CD1c-positive myeloid dendritic cell (primary cell): Measurements from ENCODE around the gene SSX2IP.
A peak's percentile ranks its signal among the peaks of the same experiment; 100 is the strongest.

ENCODE experiments used
- DNase-seq: peaks from one replicate; pipeline ENCODE4 v3.0.0-alpha.2; 2016; ENCODE audit errors: extremely low spot score

Gene SSX2IP

DNA sequence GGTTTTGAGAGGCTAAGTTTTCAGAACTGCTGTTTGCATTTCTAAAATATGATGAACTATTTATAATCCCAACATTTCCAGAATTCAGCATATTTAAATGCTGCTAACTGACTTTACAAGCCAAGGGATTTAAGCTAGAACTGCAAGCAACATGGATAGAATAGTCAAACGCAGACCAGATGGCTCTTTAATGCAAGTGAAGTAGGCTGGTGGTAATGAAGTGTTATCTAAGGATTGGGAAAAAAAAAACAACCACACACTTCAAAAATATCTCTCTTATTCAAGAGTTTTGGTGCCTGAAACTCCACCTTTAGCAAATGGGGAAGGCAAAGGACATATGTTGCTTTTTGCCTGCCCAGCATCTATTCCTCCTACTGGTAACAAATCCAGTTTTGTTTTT, 20.9 kb upstream of the SSX2IP start:
- no peak for DNase-seq

DNA sequence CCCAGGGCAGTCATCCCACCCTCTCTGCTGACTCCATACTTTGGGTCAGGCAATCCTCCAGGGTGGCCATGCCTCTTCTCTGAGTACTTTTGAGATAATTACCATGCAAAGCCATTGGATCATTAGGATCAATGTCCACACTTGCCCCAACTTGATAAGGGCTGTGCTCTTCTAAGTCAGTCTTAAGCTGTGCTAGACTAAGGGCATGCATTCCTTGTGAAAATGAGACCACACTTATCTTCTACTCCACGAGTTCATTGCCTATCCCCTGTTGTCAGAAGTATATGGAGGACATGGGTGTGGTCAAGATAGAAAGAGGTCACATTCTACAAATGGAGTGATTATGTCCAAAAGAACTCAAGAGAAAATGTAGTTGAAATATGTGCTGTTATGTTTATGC, 18.9 kb upstream of the SSX2IP start:
- no peak for DNase-seq

DNA sequence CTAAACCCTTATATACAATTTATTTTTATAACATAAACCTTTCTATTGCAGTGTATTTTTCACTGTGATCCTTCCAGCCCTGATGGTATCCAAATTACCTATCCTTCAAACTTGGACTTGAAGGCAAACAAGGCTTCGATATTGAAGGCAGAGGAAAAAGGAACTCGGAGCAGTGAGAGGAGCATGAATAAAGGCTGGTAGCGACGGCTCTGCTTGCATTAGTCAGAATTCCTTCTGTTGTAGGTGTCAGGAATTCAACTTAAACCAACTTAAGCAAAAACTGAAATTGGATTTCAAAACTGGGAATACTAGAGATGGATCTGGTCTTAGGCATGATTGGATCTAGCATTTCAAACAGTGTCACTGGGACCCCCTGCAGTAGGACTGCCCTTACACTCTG, 17.8 kb upstream of the SSX2IP start:
- no peak for DNase-seq

DNA sequence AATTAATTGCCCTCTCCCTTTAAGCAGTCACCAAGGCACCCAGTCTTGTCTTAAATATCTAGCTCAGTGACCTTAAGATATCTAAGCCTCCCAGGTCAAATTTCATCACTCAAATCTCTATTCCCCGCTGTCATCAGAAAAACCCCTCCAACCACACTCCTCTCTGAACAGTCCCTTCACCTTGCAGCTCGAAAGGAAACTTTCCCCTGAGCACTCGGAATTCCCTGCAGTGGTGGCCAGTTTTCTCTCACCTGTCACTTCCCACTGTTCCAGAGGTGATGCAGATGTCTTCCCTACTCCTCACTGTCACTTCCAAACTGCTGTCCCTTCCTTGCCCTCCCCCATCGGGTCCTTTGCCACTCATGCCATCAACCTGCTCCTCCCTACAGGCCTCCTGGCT, 15.3 kb upstream of the SSX2IP start:
- no peak for DNase-seq

DNA sequence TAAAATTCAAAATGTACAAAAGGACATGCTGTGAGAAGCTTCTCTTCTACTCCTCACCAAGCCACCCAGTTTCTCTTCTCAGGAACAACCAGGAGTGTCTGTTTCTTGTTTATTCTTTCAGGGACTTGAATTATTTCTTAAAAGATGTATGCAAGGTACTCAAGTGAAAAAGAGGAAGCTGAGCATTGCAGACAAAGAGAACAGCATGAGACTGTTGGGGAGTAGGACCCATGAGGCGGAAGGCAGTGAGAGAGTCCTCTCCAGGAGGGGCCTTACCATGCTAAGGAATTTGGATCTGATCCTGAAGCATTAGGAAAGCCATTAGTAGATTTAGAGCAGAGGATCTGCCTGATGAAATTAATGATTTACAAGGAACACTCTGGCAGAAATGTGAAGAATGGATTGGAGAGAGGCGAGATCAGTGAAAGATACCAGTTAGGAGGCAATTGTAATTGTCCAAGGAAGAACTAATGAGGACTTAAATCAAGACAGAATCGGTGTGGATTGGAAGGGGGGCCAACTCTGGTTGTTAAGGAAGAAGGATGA, 14.7 kb upstream of the SSX2IP start:
- DNase-seq, result no peak

DNA sequence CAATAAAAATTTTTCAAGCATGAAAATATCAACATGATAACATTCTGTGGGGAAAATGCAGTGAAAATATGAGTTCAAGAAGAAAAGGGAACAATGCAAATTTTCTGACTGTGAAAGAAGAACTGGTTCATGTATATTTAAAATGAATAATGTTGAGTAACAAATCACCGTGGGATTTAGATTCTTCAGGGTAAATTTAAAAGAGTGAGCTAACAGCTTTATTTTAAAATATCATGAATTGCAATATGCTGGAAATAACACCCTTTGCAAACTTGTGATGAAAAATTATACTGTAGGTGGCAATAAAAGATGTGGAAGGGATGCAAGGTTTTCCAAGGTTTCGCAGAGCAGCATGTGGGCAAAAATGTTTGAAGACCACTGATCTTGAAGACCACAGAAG, 13.2 kb upstream of the SSX2IP start:
- DNase-seq, result no peak

DNA sequence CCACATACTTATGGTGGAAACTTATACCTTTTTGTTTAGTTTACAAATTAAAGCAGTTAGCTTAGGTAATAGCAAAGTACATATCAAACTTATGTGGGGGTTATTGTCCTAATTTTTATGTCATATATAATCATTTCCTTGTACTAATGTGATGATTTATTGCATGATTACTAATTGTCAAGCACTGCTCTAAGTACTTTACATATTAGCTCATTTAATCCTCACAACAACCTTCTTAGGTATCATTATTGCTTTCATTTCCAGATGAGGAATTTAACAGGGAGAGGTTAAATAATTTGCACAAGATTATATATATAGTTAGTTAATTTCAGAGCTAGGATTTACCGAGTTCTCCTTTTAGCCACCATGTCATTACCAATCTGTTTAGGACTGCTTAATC, 11.9 kb upstream of the SSX2IP start:
- DNase-seq, result no peak

DNA sequence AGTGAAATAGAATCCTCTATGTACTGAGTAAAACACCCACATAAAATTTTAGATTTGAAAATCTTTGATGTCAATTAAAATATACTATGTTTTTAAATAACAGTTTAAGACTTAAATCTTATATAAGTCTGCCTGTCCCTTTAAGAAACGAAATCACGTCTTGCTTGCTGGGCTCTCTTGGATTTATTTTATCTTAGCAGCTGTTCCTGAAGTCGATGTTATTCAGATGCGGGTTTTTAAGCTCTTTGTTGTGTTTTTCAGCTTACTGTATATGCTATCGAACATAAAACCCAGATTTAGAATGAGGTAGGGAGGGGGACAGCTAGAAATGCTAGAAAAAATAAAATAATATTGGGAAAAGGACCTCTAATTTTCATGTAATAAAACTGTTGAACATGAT, 11.1 kb upstream of the SSX2IP start:
- no peak for DNase-seq

DNA sequence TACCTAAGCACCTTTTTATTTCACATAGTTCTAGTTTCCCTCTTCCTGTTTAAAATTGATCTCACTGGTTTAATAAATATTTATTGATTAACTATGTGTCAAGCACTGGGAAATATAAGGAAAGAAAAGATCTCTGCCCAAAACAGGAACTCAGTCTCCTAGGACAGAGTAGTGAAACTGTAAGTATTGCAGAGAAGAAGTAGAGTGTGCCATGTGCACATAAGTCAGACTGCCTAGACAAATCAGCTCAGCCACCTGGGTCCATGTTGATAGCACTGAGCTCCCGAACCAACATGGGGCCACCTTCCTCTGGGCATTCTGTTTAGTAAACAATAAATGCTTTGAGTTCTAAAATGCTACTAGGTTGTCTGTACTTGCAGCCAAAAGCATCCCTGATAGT, 9.8 kb upstream of the SSX2IP start:
- DNase-seq, result peak; percentile 46

DNA sequence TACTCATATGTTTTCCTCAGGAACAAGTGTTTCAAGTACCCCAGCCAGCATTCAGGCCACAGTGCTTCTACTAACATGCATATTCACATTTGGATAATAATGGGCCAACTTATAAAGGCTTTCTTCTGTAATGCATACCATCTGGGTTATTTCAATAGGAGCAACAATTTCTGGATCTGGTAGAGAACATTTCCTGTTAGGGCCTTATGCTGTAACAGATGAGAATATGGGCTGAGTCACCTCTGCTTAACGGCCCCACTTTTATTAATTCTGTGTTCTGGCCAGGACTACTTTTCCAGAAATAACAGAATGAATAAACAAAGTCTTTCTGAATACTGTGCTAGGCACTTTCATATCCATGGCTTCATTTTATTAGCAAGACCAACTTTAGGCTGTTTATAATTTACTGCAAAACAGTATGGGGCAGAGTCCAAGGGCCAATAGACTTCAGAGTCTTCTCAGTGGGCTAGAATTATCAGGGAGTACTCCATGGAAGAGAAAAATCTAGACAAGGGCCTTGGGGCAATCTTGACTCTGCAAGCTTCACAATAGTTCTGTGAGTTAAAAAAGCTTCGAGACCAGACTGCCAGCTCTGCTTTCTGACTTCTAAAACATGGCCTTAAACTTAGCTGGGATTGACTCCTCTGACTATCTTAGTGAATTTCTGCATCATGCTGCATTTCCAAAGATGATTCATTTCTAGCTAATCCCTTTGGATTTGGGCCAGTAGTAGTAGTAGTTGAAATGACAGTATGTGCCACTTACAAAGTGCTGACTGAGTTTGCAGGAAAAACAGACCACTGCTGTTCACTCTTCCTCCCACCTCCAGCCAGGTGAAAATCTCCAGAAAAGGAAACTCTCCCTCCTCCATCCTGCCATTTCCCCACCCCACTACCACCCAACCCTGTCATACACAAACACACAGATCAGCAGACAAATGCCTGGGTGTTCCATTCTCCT, 8.2 kb upstream of the SSX2IP start:
- no peak for DNase-seq

DNA sequence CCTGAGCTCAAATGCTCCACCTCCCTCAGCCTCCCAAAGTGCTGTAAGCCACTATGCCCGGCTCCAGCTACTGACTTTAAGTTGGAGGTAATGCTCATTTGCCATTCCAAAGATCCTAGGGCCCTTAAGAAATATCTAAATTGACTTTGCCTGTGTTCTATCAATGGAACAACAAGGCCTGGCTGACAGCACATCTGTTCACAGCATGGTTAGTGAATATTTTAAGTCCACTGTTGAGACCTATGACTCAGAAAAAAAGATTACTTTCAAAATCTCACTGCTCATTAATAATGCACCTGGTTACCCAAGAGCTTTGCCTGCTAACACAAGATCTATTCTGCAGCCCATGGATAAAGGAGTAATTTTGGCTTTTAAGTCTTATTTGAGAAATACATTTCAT, 3.5 kb upstream of the SSX2IP start:
- no peak for DNase-seq

DNA sequence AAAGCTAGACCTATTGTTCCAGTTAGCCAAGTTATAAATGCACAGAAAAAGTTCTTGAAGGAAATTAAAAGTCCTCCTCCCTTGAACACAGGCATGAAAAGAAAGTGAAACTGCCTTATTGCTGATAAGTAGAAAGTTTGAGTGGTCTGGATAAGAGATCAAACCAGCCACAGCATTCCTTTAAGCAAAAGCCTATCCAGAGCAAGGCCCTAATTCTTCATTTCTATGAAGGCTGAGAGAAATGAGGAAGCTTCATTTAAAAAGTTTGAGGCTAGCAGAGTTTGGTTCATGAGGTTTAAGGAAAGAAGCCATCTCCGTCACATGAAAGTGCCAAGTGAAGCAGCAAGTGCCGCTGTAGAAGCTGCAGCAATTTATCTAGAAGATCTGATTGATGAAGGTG, 2.7 kb upstream of the SSX2IP start:
- DNase-seq, result peak; percentile 13

DNA sequence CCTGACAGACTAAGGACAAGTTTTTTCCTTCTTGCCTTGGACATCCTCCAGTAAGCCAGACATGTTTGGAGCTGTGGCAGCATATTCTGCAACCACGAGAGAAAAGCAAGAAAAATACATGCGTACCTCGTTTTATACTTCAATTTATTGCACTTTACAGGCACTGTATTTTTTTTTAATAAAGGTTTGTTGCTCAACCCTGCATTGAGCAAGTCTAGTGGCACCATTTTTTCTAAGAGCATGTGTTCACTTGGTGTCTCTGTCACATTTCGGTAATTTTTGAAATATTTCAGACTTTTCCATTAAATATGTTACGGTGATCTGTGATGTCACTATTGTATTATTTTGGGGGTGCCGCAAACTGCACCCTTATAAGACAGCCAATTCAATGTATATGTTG, 2.1 kb upstream of the SSX2IP start:
- DNase-seq, result no peak

DNA sequence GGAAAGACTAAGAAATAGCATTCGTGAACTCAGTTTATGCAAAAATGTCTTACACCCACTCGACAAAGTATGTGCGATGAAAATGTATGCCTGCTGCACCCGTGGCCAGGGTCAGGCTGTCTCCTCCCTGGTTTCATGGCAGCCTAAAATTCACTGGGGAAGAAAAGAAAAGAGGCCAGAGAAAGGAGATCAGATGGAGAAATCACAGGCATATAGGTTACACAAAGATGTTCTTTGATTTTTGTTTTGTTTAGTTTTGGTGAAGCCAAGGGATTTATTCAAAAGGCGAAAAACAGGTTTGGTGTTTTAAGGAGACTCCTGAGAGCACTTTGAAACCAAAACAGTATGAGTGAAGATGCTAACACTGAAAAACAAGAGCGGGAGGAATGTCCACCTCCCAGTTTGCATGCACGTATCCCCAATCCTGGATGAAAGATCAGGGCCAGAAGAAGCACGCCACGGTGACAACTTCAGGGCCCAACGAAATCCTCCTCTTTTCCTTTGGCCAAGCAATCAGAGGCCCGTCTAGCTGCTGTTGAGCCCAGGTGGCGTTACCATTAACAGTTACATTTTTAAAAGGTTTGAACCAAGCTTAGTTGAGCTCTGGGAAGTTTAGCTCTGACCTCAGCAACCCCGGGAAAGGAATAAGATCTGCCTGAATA, 992 bp upstream of the SSX2IP start:
- no peak for DNase-seq

DNA sequence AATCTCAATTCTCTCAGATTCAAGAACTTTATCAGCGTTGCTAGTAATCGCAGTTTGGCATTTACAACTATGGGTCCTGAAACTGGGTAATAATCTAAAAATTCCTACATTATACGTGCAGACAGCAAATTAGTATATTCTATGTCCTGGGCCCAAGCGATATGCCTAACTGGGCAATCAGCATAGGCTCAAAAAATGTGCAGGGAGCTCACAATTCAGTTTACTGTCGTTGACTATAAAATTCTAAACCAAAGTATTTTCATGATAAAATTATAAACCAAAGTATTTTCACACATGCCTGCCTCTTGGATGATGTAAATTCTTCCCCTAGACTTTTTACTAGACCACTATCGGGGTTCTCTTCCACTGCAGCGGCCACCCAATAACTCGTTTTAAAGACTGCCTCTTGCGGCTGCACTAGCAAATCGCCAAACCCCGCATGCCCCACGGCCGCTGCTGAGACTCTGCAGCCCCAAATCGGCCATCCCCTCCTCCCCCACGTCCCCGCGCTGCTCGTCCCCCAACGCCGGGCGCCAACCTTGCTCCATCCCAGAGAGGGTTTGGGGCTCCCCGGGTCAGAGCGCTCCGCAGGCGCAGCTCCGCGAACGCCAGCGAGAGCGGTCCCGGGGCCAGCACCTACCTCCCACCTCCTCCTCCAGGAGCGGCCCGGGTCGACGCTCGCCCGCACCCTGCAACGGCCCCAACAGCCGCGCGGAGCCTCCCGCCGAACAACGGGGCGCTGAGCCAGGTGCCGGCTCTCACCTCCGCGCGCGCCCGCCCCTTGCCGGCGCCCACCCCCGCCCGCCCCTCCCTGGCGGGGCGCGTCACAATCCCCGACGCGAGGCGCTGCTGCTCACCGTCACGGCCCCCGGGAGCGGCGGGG, 506 bp downstream of the SSX2IP start:
- DNase-seq, result peak; percentile 42

DNA sequence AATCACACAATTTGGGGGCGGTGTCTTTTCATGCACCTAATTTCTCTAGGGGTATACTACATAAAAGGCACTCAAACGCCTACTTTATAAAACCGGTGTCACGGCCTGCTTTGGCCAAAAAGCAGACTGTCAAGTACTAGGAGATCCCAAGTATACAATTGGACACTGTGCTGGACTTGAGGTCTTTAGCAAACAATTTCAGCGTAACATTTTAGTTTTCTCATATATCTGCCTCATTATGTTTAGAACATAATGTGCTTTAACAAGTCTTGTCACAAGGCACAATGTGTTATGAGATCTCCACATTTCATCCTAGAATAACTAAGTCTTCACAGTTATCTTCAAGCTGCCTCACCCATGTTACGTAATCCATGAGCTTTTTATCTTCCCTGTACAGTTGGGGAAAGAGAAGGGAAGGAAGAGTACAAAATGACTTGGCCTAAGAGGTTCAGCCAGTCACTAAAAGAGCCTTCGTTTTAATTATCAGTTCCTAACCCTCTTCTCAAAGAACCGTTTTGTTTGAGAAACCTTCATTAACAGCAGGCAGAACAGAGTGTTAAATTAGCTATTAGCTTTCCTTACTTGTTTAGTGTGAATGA, 1.7 kb downstream of the SSX2IP start:
- no peak for DNase-seq

DNA sequence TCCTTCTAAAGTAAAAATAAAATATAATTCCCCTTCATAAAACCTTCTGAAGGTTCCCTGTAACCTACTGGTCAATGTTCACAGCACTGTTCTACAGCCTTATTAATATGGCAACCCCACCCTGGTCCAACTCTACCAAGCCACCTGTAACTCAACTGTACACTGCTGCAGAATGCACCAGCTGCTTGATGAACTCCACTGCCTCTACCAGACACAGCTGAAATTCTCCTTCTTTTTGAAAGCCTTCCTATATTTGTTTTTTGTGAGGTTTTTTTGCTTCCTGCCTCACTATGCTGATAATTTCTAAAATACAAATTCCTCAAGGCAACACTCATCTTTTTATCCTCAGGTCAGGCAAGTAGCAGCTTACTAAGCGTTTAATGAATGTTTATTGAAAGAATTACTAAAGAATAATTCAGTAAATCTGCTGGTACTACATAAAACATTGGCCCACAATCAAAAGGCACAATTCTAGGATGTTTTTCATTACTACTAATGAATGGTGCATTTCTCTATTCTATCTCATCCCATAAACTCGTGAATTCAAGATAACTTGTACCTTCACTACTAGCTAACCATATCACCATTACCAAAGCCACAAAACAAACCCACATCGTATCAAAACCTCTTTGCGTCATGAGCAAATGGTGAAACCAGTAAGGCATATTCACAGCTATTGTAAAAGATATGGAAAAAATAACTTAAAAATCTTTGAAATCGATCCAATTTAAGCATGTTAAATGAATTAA, 2.4 kb downstream of the SSX2IP start:
- no peak for DNase-seq

DNA sequence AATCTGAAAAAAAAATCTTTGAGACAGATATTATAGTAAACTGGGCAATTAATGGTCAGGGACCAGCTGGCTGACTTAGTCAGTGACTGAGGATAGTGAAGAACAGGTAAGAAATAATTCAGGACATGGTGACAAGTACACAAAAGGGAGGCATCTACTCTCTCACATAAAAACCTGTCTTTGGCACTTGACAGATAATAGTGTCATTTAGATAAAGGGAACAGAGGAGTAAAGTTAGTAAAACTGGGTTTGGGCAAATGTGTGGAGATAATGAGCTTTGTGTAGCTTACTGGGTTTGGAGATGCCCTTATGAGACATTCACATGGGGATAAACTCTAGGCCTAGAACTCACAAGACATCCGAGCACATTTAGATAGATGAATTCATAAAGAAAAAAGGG, 4.0 kb downstream of the SSX2IP start:
- no peak for DNase-seq

DNA sequence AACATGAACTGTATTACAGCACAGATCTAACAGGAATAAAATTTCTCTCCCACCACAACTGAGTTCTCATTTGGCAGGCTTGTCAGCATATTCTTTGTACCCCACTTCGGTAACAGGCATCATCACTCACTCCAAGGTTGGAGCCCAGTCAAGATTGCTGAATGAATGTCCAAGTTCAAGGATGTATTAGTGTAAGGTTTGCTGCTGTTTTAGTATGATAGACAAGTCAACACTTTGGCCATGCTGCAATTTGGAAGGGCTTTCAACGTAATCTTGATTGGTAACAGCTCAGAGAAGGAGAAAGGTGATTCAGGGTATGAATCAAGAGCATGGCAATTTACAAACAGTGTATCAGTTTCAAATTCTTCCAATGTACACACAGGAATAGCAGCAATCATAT, 6.8 kb downstream of the SSX2IP start:
- no peak for DNase-seq

DNA sequence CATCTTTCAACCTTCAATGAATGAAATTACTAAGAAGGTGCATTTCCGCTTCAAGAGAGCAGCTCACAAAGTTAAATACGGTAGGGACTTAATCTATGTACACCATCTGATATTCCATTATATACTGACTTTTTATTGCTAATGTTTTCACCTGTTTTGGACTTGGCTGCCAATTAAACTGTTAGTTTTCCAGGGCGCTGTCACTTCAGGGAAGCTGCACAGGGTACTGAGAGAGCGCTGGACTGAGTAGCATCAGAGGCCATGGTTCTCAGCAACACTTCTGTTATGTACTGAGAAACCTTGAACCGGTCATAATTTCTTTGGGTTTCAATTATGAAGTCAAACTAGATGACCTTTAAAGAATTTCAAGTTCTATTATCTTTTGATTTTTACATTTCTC, 8.2 kb downstream of the SSX2IP start:
- no peak for DNase-seq
